ENCODE measurements around the gene SRGAP2C.
"Not testable (repeated sequence)": the region's sequence is repeated elsewhere in the genome, so short reads cannot be mapped to it uniquely, and the experiment has no call there.

DNA sequence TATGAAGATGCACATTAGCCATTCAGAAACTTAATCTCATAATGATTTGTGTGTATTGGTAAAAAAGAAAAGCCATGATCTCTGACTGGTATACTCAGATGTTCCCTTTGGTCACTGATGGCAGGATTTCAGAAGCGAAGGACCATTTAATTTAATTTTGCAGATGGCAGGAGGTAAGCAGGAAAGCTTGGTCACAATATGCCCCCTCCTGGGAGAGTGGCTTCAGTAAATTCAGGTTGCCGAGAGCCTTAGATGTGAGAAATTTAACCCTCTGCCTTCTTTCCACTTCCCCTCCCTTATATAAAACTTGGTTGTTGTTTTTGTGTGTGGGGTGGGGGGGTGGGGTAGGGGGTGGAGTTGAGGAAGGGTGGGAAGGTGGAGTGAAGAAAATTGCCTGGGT is 72.9 kb downstream of the SRGAP2C start:
- not testable (repeated sequence) for TF ChIP-seq CTCF (IDR thresholded peaks at IDR 0.05 in 4 of 5, conservative IDR thresholded peaks at IDR 0.05 in 1 of 5); POLR2A (IDR thresholded peaks at IDR 0.05)

Measured in gastrocnemius medialis (tissue), 4 donors.